Liver (tissue), 3 donors: ENCODE measurements around the gene DMRTB1.

Experiments used
- EGR1 ChIP-seq, 2 donors: IDR thresholded peaks; 2 replicates each; pipeline ENCODE4 v1.6.1; 2016 to 2018; ENCODE audit warnings: antibody characterized with exemption in 2 of 2, low read depth in 2 of 2
- GABPA ChIP-seq, 2 donors: IDR thresholded peaks in 1 of 2; conservative IDR thresholded peaks in 1 of 2; 2 replicates each; pipeline ENCODE4 v1.6.1; 2016; ENCODE audit warnings: antibody characterized with exemption in 2 of 2, mild to moderate bottlenecking in 1 of 2, moderate library complexity in 1 of 2
- JUND ChIP-seq, 2 donors: IDR thresholded peaks; 2 replicates each; pipeline ENCODE4 v1.6.1; 2016; ENCODE audit warnings: antibody characterized with exemption in 2 of 2
- TAF1 ChIP-seq: conservative IDR thresholded peaks from 2 replicates; pipeline ENCODE4 v1.6.1; 2016; ENCODE audit warnings: antibody characterized with exemption, mild to moderate bottlenecking
- YY1 ChIP-seq: IDR thresholded peaks from 2 replicates; pipeline ENCODE4 v1.6.1; 2016; ENCODE audit warnings: antibody characterized with exemption, mild to moderate bottlenecking
- ZBTB33 ChIP-seq: IDR thresholded peaks from 2 replicates; pipeline ENCODE4 v1.6.1; 2016; ENCODE audit warnings: antibody characterized with exemption
- TF ChIP-seq, protein P1 (sequence below): fragments of 150-350 bp; IDR thresholded peaks from 2 replicates; pipeline ENCODE4 v1.5.1; 2017; ENCODE audit warnings: improper control_type of control experiment, low read depth, low read length; ENCODE audit not compliant: missing input control
- TF ChIP-seq, protein P2 (sequence below): IDR thresholded peaks from 2 replicates; pipeline ENCODE4 v1.6.1; 2016; ENCODE audit warnings: antibody characterized with exemption
- donor health status: healthy.
- donor health status: healthy.

GRCh38 chr1:53469373-53469772 is 10.2 kb downstream of the DMRTB1 start:
- TF ChIP-seq, protein P1, sequence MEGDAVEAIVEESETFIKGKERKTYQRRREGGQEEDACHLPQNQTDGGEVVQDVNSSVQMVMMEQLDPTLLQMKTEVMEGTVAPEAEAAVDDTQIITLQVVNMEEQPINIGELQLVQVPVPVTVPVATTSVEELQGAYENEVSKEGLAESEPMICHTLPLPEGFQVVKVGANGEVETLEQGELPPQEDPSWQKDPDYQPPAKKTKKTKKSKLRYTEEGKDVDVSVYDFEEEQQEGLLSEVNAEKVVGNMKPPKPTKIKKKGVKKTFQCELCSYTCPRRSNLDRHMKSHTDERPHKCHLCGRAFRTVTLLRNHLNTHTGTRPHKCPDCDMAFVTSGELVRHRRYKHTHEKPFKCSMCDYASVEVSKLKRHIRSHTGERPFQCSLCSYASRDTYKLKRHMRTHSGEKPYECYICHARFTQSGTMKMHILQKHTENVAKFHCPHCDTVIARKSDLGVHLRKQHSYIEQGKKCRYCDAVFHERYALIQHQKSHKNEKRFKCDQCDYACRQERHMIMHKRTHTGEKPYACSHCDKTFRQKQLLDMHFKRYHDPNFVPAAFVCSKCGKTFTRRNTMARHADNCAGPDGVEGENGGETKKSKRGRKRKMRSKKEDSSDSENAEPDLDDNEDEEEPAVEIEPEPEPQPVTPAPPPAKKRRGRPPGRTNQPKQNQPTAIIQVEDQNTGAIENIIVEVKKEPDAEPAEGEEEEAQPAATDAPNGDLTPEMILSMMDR = no peak
- TF ChIP-seq TAF1 = no peak
- no peak for TF ChIP-seq ZBTB33
- no peak for TF ChIP-seq YY1
- TF ChIP-seq EGR1 (IDR thresholded peaks at IDR 0.05; ENCODE audit: low read depth in 2 of 2) = no peak
- no peak for TF ChIP-seq JUND (IDR thresholded peaks at IDR 0.05)
- TF ChIP-seq, protein P2, sequence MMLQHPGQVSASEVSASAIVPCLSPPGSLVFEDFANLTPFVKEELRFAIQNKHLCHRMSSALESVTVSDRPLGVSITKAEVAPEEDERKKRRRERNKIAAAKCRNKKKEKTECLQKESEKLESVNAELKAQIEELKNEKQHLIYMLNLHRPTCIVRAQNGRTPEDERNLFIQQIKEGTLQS = no peak
- no peak for TF ChIP-seq GABPA (IDR thresholded peaks at IDR 0.05 in 1 of 2, conservative IDR thresholded peaks at IDR 0.05 in 1 of 2)
